Peyer's patch (tissue), 4 donors: Measurements from ENCODE around the gene GRIA4. TPM values are rescaled to one million over a fixed set of nuclear protein-coding genes. Genes with fewer than 3 reads are reported as not detected.

Source experiments
- DNase-seq, 3 donors: peaks; one replicate each; pipeline ENCODE4 v3.0.0-alpha.2; 2017 to 2019
- H3K27ac ChIP-seq, 4 donors: fragments of 200-600 bp; sonication (generic); one replicate each; pipeline ENCODE4 v1.5.1; 2016 to 2019
- H3K27me3 ChIP-seq, 2 donors: fragments of 200-600 bp; sonication (generic); one replicate each; pipeline ENCODE4 v1.5.1; 2019
- H3K36me3 ChIP-seq, 3 donors: fragments of 200-600 bp; sonication (generic); one replicate each; pipeline ENCODE4 v1.5.1; 2016 to 2019
- H3K4me1 ChIP-seq, 4 donors: fragments of 200-600 bp; sonication (generic); one replicate each; pipeline ENCODE4 v1.5.1; 2016 to 2019
- H3K4me3 ChIP-seq, 4 donors: fragments of 200-600 bp; sonication (generic); 1 replicate in 3 of 4; 2 replicates in 1 of 4; pipeline ENCODE4 v1.5.1; 2016 to 2019; ENCODE audit warnings: mild to moderate bottlenecking in 1 of 4
- H3K9me3 ChIP-seq, 4 donors: fragments of 200-600 bp; sonication (generic); one replicate each; pipeline ENCODE4 v1.5.1; 2016 to 2019; ENCODE audit warnings: mild to moderate bottlenecking in 1 of 4
- POLR2A ChIP-seq, 2 donors: fragments of 450-650 bp; IDR thresholded peaks; one replicate each; pipeline ENCODE4 v1.5.1; 2017; ENCODE audit warnings: antibody characterized with exemption in 2 of 2, mild to moderate bottlenecking in 2 of 2, moderate library complexity in 2 of 2
- total RNA-seq, 4 donors: library from RNA; depleted of rRNA; stranded (reverse); fragments of >200 nt; gene quantifications; one replicate each; pipeline ENCODE4 v1.1.0, GENCODE V29; 2016
- TF ChIP-seq, protein P1 (sequence below), 6 experiments: fragments of 450-650 bp in 4 of 6; fragments of 200-600 bp in 2 of 6; sonication (generic) in 1 of 6; IDR thresholded peaks; one replicate each; pipeline ENCODE4 v1.5.1; 2017 to 2019; ENCODE audit warnings: antibody characterized with exemption in 6 of 6, mild to moderate bottlenecking in 3 of 6, moderate library complexity in 1 of 6

Gene GRIA4
- total RNA-seq, 4 donors from 2014 or later = 9.9 to 87.8 (median 36.6) TPM

DNA sequence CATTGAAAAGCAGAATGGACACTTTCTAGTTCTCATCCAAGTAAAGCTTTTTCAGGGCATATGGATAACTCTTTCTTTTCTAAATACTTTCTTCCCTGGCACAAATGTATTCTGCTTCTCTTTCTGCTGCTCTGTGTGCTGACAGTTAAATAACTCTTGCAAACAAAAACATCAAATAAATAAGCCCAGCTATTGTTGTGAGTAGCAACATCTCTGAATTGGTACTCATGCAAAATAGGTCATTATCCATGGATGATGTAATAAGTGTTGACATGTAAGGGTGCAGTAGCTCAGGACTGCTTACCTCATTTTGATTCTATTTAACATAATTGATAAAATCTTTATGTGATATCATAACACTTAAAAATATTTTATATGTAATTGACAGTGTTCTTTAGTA, 247.9 kb downstream of the GRIA4 start:
- Histone ChIP-seq H3K9me3 (no peaks in the 10 kb centered on the region), H3K36me3 (no peaks in the 10 kb centered on the region), H3K27ac (no peak overlapping the region), H3K4me1 (no peaks in the 10 kb centered on the region), H3K27me3 (no peaks in the 10 kb centered on the region), H3K4me3 (no peak overlapping the region)
- DNase-seq = no peak
- TF ChIP-seq, protein P1, sequence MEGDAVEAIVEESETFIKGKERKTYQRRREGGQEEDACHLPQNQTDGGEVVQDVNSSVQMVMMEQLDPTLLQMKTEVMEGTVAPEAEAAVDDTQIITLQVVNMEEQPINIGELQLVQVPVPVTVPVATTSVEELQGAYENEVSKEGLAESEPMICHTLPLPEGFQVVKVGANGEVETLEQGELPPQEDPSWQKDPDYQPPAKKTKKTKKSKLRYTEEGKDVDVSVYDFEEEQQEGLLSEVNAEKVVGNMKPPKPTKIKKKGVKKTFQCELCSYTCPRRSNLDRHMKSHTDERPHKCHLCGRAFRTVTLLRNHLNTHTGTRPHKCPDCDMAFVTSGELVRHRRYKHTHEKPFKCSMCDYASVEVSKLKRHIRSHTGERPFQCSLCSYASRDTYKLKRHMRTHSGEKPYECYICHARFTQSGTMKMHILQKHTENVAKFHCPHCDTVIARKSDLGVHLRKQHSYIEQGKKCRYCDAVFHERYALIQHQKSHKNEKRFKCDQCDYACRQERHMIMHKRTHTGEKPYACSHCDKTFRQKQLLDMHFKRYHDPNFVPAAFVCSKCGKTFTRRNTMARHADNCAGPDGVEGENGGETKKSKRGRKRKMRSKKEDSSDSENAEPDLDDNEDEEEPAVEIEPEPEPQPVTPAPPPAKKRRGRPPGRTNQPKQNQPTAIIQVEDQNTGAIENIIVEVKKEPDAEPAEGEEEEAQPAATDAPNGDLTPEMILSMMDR (IDR thresholded peaks at IDR 0.05) = no peak
- TF ChIP-seq POLR2A (IDR thresholded peaks at IDR 0.05) = no peak

DNA sequence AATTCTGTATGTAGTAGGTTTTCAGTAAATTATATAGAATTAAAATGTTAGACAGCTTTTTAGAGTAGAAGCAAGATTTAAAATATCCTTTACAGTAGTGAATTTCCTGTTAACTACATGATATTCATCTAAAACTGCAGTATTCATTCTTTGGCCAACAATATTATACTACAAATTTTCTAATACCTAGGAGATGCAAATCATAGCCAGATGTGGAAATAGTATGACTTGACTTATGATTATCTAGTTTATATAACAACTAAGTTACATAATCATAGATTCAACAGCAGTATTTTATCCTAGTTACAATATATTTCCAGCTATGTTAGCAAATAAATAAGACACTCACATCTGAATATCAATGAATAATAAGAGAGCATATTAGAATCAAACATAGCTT, 249.0 kb downstream of the GRIA4 start:
- H3K9me3 ChIP-seq = no peaks in the 10 kb centered on the region
- no peak for TF ChIP-seq POLR2A (IDR thresholded peaks at IDR 0.05)
- TF ChIP-seq, protein P1 (IDR thresholded peaks at IDR 0.05) = no peak

DNA sequence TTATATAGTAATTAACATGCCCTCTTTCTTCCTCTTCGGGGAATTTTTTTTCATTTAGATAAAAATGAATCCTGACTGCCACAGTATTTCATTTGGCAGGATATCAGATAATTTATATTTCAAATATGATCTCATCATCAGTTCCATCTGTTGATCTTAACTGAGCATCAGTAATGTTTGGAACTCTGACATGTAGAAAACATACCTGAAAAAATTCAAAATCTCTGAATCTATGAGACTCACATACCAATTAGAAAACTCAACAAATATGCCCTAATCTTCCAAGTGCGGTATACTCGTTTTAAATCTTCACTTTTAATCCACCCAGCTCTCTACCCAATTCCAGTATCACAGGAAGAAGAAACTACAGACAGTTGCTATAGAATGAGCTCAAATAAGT, 250.2 kb downstream of the GRIA4 start:
- H3K27me3 ChIP-seq = no peaks in the 10 kb centered on the region
- DNase-seq = no peak
- TF ChIP-seq POLR2A (IDR thresholded peaks at IDR 0.05) = no peak
- TF ChIP-seq, protein P1 (IDR thresholded peaks at IDR 0.05) = no peak
- no peaks in the 10 kb centered on the region for H3K9me3 ChIP-seq
- no peaks in the 10 kb centered on the region for H3K36me3 ChIP-seq
- H3K27ac ChIP-seq = no peak overlapping the region
- no peaks in the 10 kb centered on the region for H3K4me1 ChIP-seq
- H3K4me3 ChIP-seq = no peak overlapping the region

More for the DNA sequence above, 249.0 kb downstream of the GRIA4 start:
- Histone ChIP-seq H3K27ac (no peak overlapping the region), H3K4me1 (no peaks in the 10 kb centered on the region), H3K4me3 (no peak overlapping the region), H3K27me3 (no peaks in the 10 kb centered on the region), H3K36me3 (no peaks in the 10 kb centered on the region)
- DNase-seq = no peak

DNA sequence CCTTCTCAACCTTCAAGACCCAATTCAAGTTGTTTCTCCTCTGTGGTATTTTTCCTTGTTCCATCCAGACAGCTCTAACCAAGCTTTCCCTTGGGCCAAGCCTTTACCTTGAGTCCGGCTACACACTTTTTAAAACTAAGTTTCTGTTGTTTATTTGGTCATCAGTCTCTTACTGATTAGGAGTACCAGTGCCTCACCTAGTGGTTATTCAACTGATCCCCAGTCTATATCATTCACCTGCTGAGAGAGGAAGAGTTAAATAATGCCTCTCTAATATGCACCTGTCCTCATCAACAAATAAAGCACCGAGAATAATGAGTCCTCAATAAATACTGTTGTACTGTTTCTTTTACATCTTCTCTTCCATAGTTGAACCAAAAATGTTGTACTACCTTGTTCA, 251.4 kb downstream of the GRIA4 start:
- no peaks in the 10 kb centered on the region for H3K9me3 ChIP-seq
- no peak overlapping the region for H3K4me3 ChIP-seq
- no peaks in the 10 kb centered on the region for H3K36me3 ChIP-seq
- TF ChIP-seq, protein P1 (IDR thresholded peaks at IDR 0.05) = peak in 3 of 6 experiments; percentile 31 to 53 (median 49)
- TF ChIP-seq POLR2A (IDR thresholded peaks at IDR 0.05) = no peak
- H3K27ac ChIP-seq = no peak overlapping the region
- no peaks in the 10 kb centered on the region for H3K27me3 ChIP-seq
- no peak for DNase-seq
- no peaks in the 10 kb centered on the region for H3K4me1 ChIP-seq

DNA sequence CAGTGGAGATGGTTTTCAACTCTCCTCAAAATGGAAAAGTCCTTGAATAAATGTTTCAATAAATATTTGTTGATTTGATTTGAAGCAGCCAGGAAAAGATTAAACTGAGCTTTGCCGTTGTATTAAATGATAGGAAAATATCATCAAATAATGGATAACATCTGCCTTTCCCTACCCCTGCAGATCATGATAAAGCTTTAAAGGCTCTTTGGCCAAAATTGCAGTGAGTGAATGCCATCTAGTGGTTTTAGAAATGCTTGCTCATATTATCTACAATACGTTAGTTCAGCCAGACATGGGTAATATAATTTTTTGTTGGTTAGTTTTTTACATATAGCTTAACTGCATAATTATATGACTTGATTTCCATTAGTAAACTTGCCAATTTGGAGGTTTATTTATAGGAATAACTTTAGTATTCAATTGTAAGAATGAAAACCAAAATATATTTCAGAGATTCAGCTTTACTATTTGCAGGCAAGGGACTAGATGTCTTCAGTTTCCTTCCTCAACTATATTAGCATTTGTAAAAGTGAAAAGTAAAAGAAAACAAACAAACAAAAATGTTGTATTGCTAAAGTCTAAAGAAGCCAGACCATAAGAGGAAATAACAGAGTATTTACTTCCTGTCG, 253.0 kb downstream of the GRIA4 start:
- no peaks in the 10 kb centered on the region for H3K27me3 ChIP-seq
- no peak for DNase-seq
- H3K27ac ChIP-seq = no peak overlapping the region
- no peaks in the 10 kb centered on the region for H3K9me3 ChIP-seq
- H3K4me1 ChIP-seq = no peaks in the 10 kb centered on the region
- no peaks in the 10 kb centered on the region for H3K36me3 ChIP-seq
- H3K4me3 ChIP-seq = no peak overlapping the region
- TF ChIP-seq POLR2A (IDR thresholded peaks at IDR 0.05) = no peak
- TF ChIP-seq, protein P1 (IDR thresholded peaks at IDR 0.05) = peak in 5 of 6 experiments; percentile 28 to 86 (median 80)
